Vagina (tissue), 2 donors: ENCODE results near the gene LRCH2. TPM values are rescaled to one million over a fixed set of nuclear protein-coding genes. Genes with fewer than 3 reads are reported as not detected.
"Not testable (repeated sequence)": the region's sequence is repeated elsewhere in the genome, so short reads cannot be mapped to it uniquely, and the experiment has no call there.

Experiments
- DNase-seq, 2 donors: peaks; one replicate each; pipeline ENCODE4 v3.0.0-alpha.2; 2017; ENCODE audit errors: extremely low spot score in 2 of 2
- H3K27ac ChIP-seq: fragments of 200-600 bp; sonication (generic); one replicate; pipeline ENCODE4 v1.5.1; 2019
- H3K27me3 ChIP-seq: fragments of 200-600 bp; sonication (generic); one replicate; pipeline ENCODE4 v1.5.1; 2019
- H3K36me3 ChIP-seq, 2 donors: fragments of 200-600 bp; sonication (generic); one replicate each; pipeline ENCODE4 v1.5.1; 2017 to 2019
- H3K4me1 ChIP-seq: fragments of 200-600 bp; sonication (generic); one replicate; pipeline ENCODE4 v1.5.1; 2019
- H3K4me3 ChIP-seq, 2 donors: fragments of 200-600 bp; sonication (generic); 1 replicate in 1 of 2; 2 replicates in 1 of 2; pipeline ENCODE4 v1.5.1; 2016 to 2019
- H3K9me3 ChIP-seq: fragments of 200-600 bp; sonication (generic); one replicate; pipeline ENCODE4 v1.5.1; 2019
- POLR2A ChIP-seq, 2 donors: fragments of 450-650 bp; IDR thresholded peaks; one replicate each; pipeline ENCODE4 v1.6.1; 2017; ENCODE audit warnings: antibody characterized with exemption in 2 of 2, mild to moderate bottlenecking in 2 of 2, moderate library complexity in 2 of 2
- POLR2AphosphoS5 ChIP-seq, 2 donors: sonication (generic); formaldehyde crosslinking; IDR thresholded peaks; one replicate each; pipeline ENCODE4 v1.9.0; 2017; ENCODE audit warnings: antibody characterized with exemption in 2 of 2, mild to moderate bottlenecking in 2 of 2, low read depth in 1 of 2; ENCODE audit not compliant: insufficient read depth in 1 of 2
- intact Hi-C: fragments of 100-400 bp; cut with DNase I; formaldehyde crosslinking; loops from one replicate; pipeline ENCODE4 v1.15.1; 2023
- total RNA-seq: library from RNA; depleted of rRNA; stranded (reverse); fragments of >200 nt; gene quantifications from one replicate; pipeline ENCODE4 v1.2.3, GENCODE V29; 2016
- TF ChIP-seq, protein P1 (sequence below), 3 experiments: fragments of 450-650 bp in 2 of 3; fragments of 200-600 bp in 1 of 3; sonication (generic) in 1 of 3; IDR thresholded peaks; one replicate each; pipeline ENCODE4 v1.5.1; 2017 to 2019; ENCODE audit warnings: antibody characterized with exemption in 3 of 3, mild to moderate bottlenecking in 2 of 3, moderate library complexity in 2 of 3

LRCH2 gene
- total RNA-seq, 1 donor from 2014 or later = 10.1 TPM

DNA sequence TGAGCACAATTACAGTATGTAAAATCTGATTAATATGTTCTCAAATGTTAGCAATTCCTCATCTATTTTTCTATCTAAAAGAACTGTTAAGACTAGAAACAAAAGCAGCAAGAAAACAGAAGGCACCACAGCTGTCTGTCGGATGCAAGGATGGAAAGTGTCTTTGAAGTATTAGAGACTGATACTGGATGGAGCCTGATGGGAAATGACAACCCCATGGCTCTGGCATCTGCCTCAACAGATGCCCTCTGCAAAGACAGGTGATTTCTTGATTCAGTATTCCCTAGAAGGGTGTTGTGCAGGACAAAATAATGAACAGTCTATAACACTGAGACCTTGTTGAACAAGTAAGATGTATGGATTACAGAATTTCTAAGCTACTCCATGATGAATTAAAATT lies 19.7 kb downstream of the LRCH2 start:
- no peaks in the 10 kb centered on the region for H3K36me3 ChIP-seq
- no peak overlapping the region for H3K4me3 ChIP-seq
- H3K27me3 ChIP-seq = no peaks in the 10 kb centered on the region
- DNase-seq = no peak
- intact Hi-C loops = no loop called here
- TF ChIP-seq POLR2A (IDR thresholded peaks at IDR 0.05) (no peak), POLR2AphosphoS5 (IDR thresholded peaks at IDR 0.05; ENCODE audit: insufficient read depth in 1 of 2, low read depth in 1 of 2) (no peak)
- TF ChIP-seq, protein P1, sequence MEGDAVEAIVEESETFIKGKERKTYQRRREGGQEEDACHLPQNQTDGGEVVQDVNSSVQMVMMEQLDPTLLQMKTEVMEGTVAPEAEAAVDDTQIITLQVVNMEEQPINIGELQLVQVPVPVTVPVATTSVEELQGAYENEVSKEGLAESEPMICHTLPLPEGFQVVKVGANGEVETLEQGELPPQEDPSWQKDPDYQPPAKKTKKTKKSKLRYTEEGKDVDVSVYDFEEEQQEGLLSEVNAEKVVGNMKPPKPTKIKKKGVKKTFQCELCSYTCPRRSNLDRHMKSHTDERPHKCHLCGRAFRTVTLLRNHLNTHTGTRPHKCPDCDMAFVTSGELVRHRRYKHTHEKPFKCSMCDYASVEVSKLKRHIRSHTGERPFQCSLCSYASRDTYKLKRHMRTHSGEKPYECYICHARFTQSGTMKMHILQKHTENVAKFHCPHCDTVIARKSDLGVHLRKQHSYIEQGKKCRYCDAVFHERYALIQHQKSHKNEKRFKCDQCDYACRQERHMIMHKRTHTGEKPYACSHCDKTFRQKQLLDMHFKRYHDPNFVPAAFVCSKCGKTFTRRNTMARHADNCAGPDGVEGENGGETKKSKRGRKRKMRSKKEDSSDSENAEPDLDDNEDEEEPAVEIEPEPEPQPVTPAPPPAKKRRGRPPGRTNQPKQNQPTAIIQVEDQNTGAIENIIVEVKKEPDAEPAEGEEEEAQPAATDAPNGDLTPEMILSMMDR (IDR thresholded peaks at IDR 0.05) = no peak
- no peak overlapping the region for H3K27ac ChIP-seq
- H3K4me1 ChIP-seq = no peaks in the 10 kb centered on the region
- no peaks in the 10 kb centered on the region for H3K9me3 ChIP-seq

DNA sequence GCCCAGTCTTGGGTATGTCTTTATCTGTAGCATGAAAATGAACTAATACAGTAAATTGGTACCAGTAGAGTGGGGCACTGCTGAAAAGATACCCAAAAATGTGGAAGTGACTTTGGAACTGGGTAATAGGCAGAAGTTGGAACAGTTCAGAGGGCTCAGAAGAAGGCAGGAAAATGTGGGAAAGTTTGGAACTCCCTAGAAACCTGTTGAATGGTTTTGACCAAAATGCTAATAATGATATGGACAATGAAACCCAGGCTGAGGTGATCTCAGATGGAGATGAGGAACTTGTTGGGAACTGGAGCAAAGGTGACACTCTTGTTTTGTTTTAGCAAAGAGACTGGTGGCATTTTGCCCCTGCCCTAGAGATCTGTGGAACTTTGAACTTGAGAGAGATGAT lies 24.3 kb downstream of the LRCH2 start:
- intact Hi-C loops, H3K9me3 ChIP-seq, H3K27me3 ChIP-seq, H3K4me3 ChIP-seq, H3K4me1 ChIP-seq, DNase-seq, H3K36me3 ChIP-seq, H3K27ac ChIP-seq: not testable (repeated sequence)

DNA sequence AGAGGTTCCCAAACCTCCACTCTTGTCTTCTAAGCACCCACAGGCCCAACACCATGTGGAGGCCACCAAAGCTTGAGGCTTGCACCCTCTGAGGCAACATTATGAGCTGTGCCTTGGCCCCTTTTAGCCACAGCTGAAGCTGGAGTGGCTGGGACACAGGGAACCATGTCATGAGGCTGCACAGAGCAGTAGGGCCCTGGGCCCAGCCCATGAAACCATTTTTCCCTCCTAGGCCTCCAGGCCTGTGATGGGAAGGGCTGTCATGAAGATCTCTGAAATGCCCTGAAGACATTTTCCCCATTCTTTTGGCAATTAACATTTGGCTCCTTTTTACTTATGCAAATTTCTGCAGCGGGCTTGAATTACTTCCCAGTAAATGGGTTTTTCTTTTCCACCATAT lies 29.9 kb downstream of the LRCH2 start:
- Histone ChIP-seq H3K36me3 (no peaks in the 10 kb centered on the region), H3K27me3 (no peaks in the 10 kb centered on the region), H3K4me1 (no peaks in the 10 kb centered on the region), H3K9me3 (peaks cover 3% of the 10 kb centered on the region), H3K27ac (no peak overlapping the region), H3K4me3 (no peak overlapping the region)
- TF ChIP-seq POLR2AphosphoS5 (IDR thresholded peaks at IDR 0.05; ENCODE audit: insufficient read depth in 1 of 2, low read depth in 1 of 2) (no peak), POLR2A (IDR thresholded peaks at IDR 0.05) (no peak)
- TF ChIP-seq, protein P1 (IDR thresholded peaks at IDR 0.05) = no peak
- no peak for DNase-seq
- intact Hi-C loops = no loop called here

DNA sequence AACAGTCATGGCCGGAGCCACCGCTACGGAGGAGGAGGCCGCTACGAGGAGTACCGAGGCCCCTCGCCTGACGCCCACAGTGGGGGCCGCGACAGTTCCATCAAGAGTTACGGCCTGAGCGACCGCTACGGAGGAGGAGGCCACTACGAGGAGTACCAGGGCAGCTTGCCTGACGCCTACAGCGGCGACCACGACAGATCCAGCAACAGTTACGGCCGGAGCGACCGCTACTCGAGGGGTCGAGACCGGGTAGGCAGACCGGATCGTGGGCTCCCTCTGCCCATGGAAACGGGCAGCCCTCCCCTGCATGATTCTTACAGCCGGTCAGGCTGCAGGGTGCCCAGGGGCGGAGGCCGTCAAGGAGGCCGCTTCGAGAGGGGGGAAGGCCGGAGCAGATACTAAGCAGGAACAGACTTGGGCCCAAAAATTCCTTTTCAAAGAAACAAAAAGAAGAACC lies 41.6 kb downstream of the LRCH2 start:
- intact Hi-C loops = no loop called here
- TF ChIP-seq POLR2AphosphoS5 (IDR thresholded peaks at IDR 0.05; ENCODE audit: insufficient read depth in 1 of 2, low read depth in 1 of 2) (no peak), POLR2A (IDR thresholded peaks at IDR 0.05) (no peak)
- TF ChIP-seq, protein P1 (IDR thresholded peaks at IDR 0.05) = no peak
- Histone ChIP-seq H3K27me3 (no peaks in the 10 kb centered on the region), H3K4me1 (no peaks in the 10 kb centered on the region), H3K27ac (no peak overlapping the region), H3K4me3 (no peak overlapping the region), H3K9me3 (no peaks in the 10 kb centered on the region), H3K36me3 (no peaks in the 10 kb centered on the region)
- no peak for DNase-seq

DNA sequence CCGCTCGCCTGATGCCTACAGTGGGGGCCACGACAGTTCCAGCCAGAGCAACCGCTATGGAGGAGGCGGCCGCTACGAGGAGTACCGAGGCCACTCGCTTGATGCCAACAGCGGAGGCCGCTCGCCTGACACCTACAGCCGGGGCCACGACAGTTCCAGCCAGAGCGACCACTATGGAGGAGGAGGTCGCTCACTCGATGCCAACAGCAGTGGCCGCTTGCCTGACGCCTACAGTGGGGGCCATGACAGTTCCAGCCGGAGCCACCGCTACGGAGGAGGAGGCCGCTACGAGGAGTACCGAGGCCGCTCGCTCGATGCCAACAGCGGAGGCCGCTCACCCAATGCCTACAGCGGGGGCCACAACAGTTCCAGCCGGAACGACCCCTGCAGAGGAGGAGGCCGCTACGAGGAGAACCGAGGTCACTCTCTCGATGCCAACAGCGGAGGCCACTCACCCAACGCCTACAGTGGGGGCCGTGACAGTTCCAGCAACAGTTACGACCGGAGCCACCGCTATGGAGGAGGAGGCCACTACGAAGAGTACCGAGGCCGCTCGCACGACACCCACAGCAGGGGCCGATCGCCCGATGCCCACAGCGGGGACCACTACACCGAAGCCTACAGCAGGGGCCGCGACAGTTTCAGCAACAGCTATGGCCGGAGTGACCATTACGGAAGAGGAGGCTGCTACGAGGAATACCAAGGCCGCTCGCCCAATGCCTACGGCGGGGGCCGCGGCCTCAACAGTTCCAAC lies 42.2 kb downstream of the LRCH2 start:
- no peaks in the 10 kb centered on the region for H3K4me1 ChIP-seq
- H3K36me3 ChIP-seq = no peaks in the 10 kb centered on the region
- no peak overlapping the region for H3K4me3 ChIP-seq
- no peak for TF ChIP-seq POLR2A (IDR thresholded peaks at IDR 0.05)
- TF ChIP-seq, protein P1 (IDR thresholded peaks at IDR 0.05) = no peak
- TF ChIP-seq POLR2AphosphoS5 (IDR thresholded peaks at IDR 0.05; ENCODE audit: insufficient read depth in 1 of 2, low read depth in 1 of 2) = no peak
- H3K27me3 ChIP-seq = no peaks in the 10 kb centered on the region
- no peaks in the 10 kb centered on the region for H3K9me3 ChIP-seq
- intact Hi-C loops = no loop called here
- no peak for DNase-seq
- no peak overlapping the region for H3K27ac ChIP-seq
